Measurements from ENCODE around the gene ZNF629. TPM values are rescaled to one million over a fixed set of nuclear protein-coding genes. Genes with fewer than 3 reads are reported as not detected.

ZNF629 gene
- total and polyA plus RNA-seq, 2 of the 4 experiments (the other 2 are of a cell fraction), result 7.3 to 9.1 TPM

DNA sequence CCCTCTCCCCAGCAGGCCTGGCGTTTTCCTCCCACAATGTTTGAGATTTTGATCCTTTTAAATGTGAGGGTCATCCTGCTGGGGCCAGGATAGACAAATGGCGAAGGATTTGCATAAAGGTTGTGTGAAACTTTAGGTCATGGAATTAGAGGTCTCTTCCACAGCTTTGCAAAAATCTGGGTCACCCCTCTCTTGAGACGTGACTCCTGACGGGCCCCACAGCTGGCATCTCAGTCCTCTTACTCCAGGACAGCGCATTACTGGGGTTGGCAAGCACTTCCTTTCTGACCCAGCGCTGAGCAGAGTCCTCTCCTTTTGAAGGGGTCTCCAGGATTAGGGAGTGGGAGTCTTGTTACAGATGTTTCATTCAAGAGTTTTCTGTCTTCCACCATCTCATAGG lies 7.4 kb downstream of the ZNF629 start (continued):
- no peak for TF ChIP-seq CTCF (conservative IDR thresholded peaks at IDR 0.05; ENCODE audit: low read depth, low read length)
- TF ChIP-seq, protein P1, sequence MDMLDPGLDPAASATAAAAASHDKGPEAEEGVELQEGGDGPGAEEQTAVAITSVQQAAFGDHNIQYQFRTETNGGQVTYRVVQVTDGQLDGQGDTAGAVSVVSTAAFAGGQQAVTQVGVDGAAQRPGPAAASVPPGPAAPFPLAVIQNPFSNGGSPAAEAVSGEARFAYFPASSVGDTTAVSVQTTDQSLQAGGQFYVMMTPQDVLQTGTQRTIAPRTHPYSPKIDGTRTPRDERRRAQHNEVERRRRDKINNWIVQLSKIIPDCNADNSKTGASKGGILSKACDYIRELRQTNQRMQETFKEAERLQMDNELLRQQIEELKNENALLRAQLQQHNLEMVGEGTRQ (IDR thresholded peaks at IDR 0.05; ENCODE audit: low read depth, low read length), result no peak

All from IMR-90 (cell line).